DMS114 treated with DMSO at 0.1 percent for 48 hours (cell line): Measurements from ENCODE around the gene SUSD6.

Experiments
- DNase-seq: peaks from one replicate; lab custom pipeline; 2025; ENCODE audit not compliant: unreplicated experiment; lab: John Stamatoyannopoulos, UW

The SUSD6 gene

DNA sequence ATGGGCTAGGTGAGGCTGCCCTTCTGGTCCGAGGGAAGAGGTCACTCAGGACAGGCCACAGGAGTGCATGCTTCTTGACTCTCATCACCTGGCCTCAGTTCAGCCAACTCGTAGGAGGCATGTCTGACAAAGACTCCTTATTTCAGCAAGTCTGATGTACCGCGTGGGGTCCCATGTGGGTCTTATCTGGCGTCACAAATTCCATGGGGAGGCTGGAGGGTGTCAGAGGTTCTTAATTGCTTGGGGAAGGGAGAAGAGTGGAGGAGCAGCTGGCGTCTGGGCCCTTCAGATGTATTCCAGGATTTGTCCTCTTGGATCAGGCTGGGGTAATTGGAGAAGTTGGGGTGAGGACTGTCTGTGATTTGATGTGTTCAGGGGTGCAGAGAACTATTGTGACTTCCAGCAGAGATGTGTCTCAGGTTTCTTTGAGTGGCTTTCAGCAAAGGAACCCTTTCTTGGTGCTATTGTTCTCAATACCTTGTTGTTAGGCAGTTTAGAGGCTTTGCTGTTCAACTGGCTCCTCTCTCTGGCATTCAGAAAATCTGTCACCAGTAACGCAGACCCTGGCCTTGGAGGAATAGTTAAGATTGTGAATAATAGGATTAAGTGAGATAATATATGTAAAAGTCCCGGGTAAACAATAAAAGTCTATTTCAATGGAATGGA, 60.1 kb downstream of the SUSD6 start:
- DNase-seq = no peak

- no peak for DNase-seq
Measured at GRCh38 chr14:69672356-69672755, 61.0 kb downstream of the SUSD6 start.

DNA sequence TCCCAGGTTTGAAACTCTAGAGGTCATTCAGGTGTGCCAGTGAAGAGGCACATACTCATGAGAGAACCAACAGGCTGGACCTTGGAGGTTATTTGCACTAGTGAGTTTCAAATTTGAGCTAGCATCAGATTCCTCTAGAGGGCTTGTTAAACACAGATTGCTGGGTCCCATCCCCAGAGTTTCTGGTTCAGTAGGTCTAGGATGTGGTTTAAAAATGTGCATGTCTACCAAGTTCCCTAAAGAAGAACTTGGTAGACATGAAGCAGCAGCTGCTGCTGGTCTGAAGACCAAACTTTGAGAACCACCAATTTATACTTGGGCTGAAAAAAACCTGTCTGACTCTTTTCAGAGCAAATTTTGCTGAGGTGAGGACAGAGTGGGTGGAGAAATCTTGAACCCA, 61.7 kb downstream of the SUSD6 start:
- DNase-seq = no peak

GRCh38 chr14:69673578-69674305, 62.3 kb downstream of the SUSD6 start:
- DNase-seq = no peak

- no peak for DNase-seq
Measured at GRCh38 chr14:69674546-69675244, 63.3 kb downstream of the SUSD6 start.

DNA sequence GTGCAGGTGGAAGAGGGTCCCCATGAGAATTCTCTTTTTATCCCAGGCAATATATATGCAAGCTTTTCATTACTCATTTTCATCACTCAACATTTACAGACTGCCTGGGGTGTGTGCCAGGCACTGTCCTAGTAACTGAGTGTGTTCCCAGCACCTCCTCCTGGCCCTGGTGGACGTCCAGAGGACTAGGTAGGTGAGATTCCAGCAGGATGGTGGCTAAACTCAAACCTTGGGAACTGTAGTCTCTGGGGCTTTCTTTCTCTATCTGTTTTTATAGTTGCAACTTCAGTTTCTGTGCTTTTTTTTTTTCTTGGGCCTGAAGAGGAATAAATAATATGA, 63.8 kb downstream of the SUSD6 start:
- no peak for DNase-seq

DNA sequence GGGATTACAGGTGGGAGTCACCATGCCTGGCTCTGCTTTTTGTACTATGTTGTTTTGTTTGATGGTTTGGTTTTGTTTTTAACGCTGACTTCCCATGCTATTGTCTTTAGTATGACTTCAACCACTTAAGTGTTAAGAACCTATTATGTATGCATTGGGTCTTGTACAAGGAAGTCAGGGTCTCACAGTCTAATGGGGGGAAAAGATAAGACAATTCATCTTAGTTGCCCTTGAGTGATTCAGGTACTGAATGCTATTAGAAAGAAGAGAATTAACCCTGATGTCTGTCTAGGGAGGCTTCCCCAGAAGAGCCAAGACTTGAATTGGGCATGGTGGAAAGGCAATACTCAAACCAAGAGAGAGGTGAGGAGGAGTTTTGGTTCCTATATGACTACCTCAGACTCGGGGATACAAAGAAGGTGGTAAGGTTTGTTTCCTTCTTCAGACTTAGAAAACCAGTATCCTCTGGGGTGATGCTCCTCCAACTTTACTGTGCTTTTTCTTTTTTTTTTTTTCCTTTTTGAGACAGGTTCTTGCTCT, 64.6 kb downstream of the SUSD6 start:
- DNase-seq = no peak

DNA sequence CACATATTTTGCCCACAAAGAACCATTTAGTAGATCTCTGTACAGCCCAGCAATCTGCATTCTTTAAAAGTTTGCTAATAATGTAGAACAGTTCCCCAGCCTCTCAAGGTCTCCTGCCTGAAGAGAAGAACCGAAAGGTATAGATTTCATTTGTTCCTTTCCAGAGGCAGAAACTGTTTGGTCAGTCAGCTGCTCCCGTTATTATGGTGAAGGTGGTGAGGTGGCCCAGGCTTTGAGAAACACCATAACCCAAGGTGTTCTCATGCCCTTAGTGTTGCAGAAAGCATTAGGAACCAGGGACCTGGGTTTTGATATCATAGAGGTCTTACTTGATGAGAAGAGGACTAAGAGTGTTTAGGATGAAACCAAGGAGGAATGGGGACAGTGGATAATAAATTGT, 65.3 kb downstream of the SUSD6 start:
- DNase-seq = no peak

- DNase-seq = no peak
Measured at GRCh38 chr14:69680297-69680696, 68.9 kb downstream of the SUSD6 start.

DNA sequence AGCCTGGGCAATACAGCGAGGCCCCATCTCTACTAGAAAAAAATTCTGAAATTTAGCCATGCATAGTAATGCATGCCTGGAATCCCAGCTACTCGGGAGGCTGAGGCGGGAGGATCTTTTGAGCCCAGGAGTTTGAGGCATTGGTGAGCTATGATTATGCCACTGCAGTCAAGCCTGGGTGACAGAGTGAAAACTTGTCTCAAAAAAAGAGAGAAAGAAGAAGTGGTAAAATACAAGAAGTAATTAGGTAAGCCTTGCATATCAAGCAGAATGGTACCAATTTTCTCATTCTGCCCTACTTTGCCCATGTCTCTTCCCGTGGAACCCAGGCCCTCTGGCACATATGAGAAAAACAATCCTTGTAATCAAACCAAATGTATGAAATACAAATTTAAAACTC, 70.7 kb downstream of the SUSD6 start:
- no peak for DNase-seq

- DNase-seq = no peak
Measured at GRCh38 chr14:69682621-69683263, 71.3 kb downstream of the SUSD6 start.

GRCh38 chr14:69683971-69684370, 72.6 kb downstream of the SUSD6 start:
- no peak for DNase-seq

GRCh38 chr14:69684461-69685217, 73.2 kb downstream of the SUSD6 start:
- DNase-seq = no peak

GRCh38 chr14:69685218-69685616, 73.8 kb downstream of the SUSD6 start:
- DNase-seq = no peak

DNA sequence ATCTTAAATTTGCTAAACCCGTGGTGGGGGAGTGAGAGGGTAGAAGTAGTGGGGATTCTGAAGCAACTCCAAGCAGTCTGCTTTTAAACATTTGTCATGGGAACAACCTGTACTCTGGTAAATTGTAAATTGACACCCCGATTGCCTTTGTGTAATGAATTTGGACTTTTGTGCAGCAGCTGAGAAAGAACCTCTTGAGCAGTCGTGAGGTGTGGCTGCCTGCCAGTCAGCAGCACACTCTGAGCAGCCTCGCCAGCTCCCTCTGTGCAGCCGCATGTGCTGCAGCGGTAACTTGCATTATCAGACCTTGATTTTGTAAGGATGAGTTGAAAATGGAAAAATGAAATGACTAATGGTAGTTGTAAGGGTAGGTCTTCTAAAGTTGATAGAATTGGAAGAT, 74.3 kb downstream of the SUSD6 start:
- no peak for DNase-seq

GRCh38 chr14:69687606-69688298, 76.4 kb downstream of the SUSD6 start:
- no peak for DNase-seq

DNA sequence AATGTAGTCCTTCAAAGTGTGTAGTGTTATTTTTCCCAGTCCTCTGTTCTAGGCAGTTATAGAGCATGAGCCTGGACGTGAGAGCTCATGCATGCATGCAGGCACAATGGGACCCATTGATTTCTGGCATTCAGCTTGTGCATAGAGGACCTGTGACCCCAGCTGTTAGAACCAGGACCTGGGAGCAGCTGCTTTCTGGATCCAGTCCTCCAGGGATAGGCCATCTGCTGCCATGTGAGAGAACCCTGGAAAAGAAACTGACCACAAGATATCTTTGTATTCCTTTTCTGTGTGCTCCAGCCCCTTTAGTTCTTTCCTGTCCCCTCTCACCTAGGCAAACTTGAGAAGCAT, 76.9 kb downstream of the SUSD6 start:
- no peak for DNase-seq

GRCh38 chr14:69690042-69690441, 78.6 kb downstream of the SUSD6 start:
- no peak for DNase-seq

GRCh38 chr14:69692594-69692993, 81.2 kb downstream of the SUSD6 start:
- DNase-seq = no peak

DNA sequence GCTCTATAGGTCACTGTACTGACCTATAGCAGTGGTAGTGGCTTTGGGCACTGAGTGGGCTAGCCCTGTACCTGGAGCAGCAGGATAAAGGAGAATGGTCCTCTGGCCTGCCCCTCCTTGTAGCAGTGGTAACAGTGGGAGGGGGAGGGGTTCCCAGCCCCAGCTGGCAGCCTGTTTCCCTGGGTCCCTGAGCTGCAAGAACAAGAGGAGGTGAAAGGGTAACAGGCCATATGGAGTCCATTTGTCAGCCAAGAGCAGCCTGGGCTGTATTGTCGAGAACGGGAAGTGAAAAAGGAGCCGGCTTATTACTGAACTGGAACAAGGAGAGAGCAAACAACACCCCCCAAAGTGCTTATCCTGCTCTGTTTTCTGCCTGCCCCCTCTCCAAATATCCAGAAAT, 81.7 kb downstream of the SUSD6 start:
- no peak for DNase-seq
